Stimulated activated CD4-positive, alpha-beta T cell treated with anti-CD3 and anti-CD28 coated beads, Interleukin-1b, Interleukin-23, amount 100 ng/mL, for 24 hours (primary cell): ENCODE results near the gene ARAF.
"Not testable (repeated sequence)": the region's sequence is repeated elsewhere in the genome, so short reads cannot be mapped to it uniquely, and the experiment has no call there.

ENCODE experiments used
- DNase-seq, 4 experiments: peaks; one replicate each; pipeline ENCODE4 v3.0.0-alpha.2; 2020; ENCODE audit warnings: low read depth in 4 of 4, low spot score in 1 of 4

Gene ARAF

DNA sequence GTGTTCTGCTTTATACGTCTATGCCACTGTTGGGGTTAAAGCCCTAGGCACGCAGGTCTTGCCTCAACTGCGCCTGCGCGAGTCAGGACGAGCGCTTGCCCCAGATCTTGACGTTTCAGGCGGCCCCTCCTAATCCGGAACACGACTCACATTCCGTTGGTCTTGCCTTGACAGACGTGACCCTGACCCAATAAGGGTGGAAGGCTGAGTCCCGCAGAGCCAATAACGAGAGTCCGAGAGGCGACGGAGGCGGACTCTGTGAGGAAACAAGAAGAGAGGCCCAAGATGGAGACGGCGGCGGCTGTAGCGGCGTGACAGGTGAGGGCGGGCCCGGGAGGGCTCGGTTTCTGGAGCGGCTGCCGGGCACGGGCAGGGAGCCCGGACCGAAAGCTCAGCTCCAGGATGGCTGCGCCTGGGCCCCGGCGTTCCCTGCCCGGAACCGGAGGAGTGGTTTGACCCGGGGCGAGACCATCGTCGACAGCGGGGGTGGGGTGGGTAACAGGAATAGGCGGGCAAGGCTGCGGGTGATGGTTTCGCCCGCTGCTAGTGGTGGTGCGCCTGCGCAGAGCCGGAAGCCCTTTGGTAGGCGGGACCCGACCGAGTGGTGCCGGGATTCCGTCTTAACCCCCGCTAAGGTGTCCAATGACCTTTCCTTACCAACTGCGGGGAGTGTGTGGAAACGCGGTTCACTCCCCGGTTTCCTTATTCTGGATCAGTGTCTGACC, at the start of gene ARAF:
Gene ARAF (plus strand): TSS at position 272 of the 725 bp plus-strand sequence. CDS start 1,763 bp downstream, outside the sequence.
- peak; percentile 73 to 91 (median 84) for DNase-seq

DNA sequence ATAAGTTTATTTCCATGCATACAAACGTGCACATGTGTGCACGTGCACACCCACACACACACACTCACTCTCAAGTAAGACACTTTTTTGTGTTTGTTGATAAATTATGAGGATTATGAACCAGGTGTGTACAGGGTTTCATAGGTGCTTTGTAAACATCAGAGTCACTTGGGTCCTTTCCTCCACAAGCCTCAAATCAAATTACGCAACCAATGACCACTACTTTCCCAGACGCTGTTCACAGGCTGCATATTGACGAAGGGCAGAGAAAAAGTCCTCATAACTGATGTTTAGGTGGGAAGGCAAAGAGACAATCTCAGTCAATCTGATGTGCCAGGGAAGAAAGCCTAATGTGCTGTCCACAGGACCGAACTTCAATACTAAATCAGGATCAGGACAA, 48.6 kb upstream of the ARAF start:
- DNase-seq: not testable (repeated sequence)

DNA sequence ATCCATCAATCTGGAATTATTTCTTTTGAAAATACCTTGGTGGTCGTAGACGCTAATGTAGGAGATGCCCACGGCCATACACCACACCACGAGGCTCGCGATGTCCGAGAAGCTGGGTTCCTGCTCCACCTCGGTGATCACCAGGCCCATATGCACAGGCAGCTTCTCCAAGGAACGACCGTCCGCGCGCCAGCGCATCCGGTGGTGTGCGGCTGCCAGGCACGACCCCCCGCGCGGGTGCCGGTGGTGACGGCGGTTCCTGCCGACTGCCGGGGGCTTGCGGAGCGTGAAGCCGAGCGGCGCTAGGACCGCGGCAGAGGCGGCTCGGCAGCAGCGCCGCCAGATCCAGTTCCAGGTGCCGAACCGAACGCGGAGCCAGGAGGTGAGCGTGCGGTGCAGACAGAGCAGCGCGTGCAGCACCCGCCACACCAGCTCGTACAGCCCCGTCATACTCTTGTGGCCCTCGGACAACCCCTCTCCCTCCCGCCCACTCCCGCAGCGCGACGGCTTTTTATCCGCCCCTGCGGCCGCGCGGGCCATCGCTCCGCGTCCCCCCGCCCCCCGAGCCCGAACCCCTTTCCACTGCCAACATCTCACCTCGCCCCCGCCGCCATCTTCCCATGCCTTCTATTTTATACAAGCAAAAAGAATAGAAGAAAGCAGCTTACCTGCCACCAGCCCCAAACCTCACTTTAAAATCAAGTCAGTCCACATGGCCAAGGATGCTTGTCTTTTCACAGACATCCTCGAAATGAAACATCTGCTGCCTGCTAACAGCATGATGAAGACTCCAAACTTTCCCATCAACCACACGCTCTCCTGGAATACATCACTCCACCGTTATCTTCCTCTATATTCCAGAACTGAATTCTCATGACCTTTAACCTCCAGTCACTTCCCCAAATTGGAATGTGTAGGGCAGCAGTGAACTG, 47.7 kb upstream of the ARAF start:
- not testable (repeated sequence) for DNase-seq

GRCh38 chrX:47514533-47515235, 46.3 kb upstream of the ARAF start:
- DNase-seq: no peak

GRCh38 chrX:47515941-47516665, 44.9 kb upstream of the ARAF start:
- no peak for DNase-seq

- no peak for DNase-seq
Measured at GRCh38 chrX:47518144-47518543, 42.9 kb upstream of the ARAF start.

DNA sequence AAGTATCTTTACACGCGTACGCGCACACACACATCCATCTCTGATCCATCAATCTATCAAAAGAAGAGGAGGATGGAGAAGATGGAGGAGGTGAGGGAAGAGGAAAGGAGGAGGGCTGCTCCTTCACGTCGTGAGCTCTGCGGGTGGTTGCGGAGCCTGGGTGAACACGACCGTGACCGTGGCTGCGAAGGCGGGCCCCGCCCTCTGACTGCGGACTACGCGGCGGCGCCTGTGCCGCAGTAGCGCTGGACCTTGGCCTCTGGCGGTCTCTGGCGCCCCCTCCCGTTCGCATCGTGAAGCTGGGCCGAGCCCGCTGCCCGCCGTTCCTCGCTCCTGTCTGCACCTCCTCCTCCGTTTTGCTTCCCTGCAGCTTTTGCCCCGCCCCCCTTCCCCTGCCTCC, 37.7 kb upstream of the ARAF start:
- peak; percentile 56 to 72 (median 65) for DNase-seq

- no peak for DNase-seq
Measured at GRCh38 chrX:47523713-47524166, 37.3 kb upstream of the ARAF start.

DNA sequence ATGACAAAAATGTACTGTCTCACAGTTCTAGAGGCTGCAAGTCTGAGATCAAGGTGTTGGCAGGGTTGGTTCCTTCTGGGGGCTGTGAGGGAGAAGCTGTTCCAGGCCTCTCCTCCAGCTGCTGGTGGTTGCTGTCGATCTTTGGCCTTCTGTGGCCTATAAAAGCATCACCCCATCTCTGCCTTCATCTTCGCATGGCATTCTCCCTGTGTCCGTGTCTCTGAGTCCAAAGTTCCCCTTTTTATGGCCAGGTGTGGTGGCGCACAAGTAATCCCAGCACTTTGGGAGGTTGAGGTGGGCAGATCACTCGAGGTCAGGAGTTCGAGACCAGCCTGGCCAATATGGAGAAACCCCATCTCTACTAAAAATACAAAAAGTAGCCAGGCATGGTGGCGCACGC, 31.5 kb upstream of the ARAF start:
- DNase-seq: no peak

- DNase-seq: no peak
Measured at GRCh38 chrX:47530049-47530448, 31.0 kb upstream of the ARAF start.

DNA sequence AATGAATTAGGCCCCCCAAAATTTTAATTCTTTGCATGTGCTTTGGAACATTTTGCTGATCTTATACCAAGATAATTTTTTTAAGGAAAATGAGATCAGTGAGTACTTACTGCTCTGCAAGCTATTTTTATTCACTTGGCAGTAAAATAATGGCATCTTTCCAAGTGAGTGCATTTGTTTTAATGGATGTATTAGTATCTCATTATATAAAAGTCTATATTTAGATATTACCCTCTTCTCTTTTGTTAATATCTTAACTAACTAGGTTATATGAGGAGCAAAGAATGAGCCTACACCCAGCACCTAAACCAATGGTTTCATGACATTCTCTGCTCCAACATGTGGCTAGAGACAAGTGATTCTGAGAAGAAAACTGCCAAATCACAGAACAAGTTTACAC, 21.1 kb upstream of the ARAF start:
- DNase-seq: no peak

GRCh38 chrX:47540754-47541538, 20.1 kb upstream of the ARAF start:
- DNase-seq: no peak

DNA sequence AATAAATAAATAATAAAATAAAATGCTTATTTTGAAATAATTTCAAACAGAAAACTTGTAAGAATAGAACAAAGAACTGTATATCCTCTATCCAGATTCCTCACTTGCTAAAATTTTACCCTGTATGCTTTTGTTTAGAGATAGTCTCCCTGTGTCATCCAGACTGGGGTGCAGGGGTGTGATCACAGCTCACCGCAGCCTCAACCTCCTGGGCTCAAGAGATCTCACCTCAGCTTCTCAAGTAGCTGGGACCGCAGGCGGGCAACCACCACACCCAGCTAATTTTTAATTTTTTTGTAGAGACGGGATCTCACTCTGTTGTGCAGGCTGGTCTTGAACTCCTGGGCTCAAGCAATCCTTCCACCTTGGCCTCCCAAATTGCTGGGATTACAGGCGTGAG, 17.5 kb upstream of the ARAF start:
- no peak for DNase-seq

DNA sequence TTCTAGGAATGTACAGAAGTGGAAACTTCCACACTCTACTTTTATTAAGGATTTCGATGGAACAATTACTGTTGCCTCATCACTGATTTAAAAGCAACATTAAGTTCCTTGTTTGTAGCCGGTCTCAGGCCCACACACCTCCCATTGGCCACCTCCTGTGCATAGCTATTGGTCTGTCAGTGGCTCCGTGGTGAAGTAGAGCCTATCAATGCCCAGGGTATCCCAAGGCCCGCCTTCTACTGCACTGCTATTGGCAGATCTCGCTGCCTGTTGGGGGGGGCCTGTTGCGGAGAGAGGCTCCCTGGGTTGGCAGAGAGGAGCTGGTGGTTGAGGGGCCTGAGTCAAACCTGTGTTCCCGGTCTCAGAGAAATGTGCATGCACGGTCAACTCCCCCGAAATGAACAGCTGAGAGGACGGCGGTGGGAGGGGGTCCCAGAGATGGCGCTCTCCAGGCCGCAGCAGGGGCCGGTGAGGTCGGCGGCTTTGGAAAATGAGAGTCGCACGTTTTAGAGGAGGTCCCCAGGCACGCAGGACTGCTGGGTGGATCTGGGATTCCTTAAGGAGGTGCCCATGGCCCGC, 4.9 kb upstream of the ARAF start:
- peak; percentile 47 to 74 (median 56) for DNase-seq

- DNase-seq: no peak
Measured at GRCh38 chrX:47558436-47558835, 2.6 kb upstream of the ARAF start.

GRCh38 chrX:47560179-47560933, 649 bp upstream of the ARAF start:
- DNase-seq: no peak

- no peak for DNase-seq
Measured at GRCh38 chrX:47561659-47562151, 700 bp downstream of the ARAF start.

GRCh38 chrX:47562615-47563243, 1.7 kb downstream of the ARAF start:
- DNase-seq: no peak
